ENCODE results near the gene KIAA1217.
"Not testable (repeated sequence)": the region's sequence is repeated elsewhere in the genome, so short reads cannot be mapped to it uniquely, and the experiment has no call there.

The KIAA1217 gene

DNA sequence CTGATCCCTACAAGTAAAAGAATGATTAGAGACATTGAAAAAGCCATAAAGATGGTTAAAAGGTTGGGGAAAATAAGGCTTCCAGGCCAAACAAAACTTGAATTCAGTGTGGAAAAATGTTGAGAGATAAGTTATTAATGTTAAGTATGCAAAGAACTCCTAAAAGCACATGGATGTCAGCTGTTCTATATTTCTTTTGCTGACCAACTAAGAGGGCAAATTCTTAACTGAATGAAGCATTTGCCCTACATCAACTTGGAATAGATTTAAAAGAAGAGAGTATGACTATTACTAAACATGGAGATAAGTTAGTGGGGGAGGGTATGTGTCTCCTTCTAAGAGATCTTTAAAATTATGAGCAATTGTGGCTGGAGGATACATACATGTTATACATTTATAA is 124.8 kb downstream of the KIAA1217 start:
- no peak overlapping the region for H2AFZ ChIP-seq (ENCODE audit: low read depth, low read length)
- DNase-seq (no peak), ATAC-seq (ENCODE audit: insufficient read depth, low read depth) (no peak)
- H3K27ac ChIP-seq (ENCODE audit: low read length), result no peak overlapping the region
- no peaks in the 10 kb centered on the region for H3K79me2 ChIP-seq (ENCODE audit: insufficient read depth, low read length)
- no peaks in the 10 kb centered on the region for H3K36me3 ChIP-seq (ENCODE audit: insufficient read depth, low read length)
- TF ChIP-seq, protein P1, sequence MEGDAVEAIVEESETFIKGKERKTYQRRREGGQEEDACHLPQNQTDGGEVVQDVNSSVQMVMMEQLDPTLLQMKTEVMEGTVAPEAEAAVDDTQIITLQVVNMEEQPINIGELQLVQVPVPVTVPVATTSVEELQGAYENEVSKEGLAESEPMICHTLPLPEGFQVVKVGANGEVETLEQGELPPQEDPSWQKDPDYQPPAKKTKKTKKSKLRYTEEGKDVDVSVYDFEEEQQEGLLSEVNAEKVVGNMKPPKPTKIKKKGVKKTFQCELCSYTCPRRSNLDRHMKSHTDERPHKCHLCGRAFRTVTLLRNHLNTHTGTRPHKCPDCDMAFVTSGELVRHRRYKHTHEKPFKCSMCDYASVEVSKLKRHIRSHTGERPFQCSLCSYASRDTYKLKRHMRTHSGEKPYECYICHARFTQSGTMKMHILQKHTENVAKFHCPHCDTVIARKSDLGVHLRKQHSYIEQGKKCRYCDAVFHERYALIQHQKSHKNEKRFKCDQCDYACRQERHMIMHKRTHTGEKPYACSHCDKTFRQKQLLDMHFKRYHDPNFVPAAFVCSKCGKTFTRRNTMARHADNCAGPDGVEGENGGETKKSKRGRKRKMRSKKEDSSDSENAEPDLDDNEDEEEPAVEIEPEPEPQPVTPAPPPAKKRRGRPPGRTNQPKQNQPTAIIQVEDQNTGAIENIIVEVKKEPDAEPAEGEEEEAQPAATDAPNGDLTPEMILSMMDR (IDR thresholded peaks at IDR 0.05; ENCODE audit: borderline replicate concordance, extremely low read depth, low read length, poor library complexity, severe bottlenecking), result no peak
- no peak for TF ChIP-seq EZH2 (IDR thresholded peaks at IDR 0.05; ENCODE audit: borderline replicate concordance, low read depth, low read length, severe bottlenecking)
- H3K27me3 ChIP-seq (ENCODE audit: insufficient read depth, low read length, poor library complexity), result no peaks in the 10 kb centered on the region
- no peaks in the 10 kb centered on the region for H3K4me1 ChIP-seq (ENCODE audit: insufficient read depth, low read length)
- no peaks in the 10 kb centered on the region for H4K20me1 ChIP-seq (ENCODE audit: insufficient read depth, low read length)
- H3K9ac ChIP-seq (ENCODE audit: low read depth, low read length), result no peak overlapping the region
- H3K9me3 ChIP-seq (ENCODE audit: insufficient read depth, low read length, severe bottlenecking), result no peaks in the 10 kb centered on the region
- no peak overlapping the region for H3K4me3 ChIP-seq (ENCODE audit: low read depth in 1 of 2, low read length in 2 of 2)
- no peak overlapping the region for H3K4me2 ChIP-seq (ENCODE audit: insufficient read depth, low read length)

DNA sequence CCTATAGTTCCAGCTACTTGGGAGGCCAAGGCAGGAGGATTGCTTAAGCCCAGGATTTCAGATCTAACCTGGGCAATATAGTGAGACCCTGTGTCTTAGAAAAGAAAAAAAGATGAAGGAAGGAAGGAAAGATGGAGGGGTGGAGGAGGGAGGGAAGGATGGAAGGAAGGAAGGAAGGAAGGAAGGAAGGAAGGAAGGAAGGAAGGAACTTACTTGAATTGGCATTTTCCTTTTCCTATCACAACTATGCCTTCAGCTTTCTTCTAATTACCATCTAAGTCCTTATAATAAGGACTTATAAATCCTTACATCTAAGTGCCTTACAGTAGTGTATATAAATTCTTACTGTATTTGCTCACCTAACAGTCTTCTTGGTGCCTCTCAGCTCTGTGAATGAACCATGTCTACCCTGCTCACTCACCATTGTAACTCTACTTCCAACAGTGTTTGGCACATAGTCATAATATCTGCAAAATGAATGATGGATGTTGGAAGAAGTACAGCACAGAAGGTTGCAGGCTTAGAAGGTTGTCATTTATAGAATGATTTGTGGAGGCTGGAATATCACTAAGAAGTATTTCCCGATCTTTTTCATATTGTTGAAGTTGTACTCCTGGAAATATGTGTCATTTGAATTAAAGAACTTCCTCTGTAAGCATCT is 125.5 kb downstream of the KIAA1217 start:
- Histone ChIP-seq H3K4me1 (ENCODE audit: insufficient read depth, low read length) (no peaks in the 10 kb centered on the region), H3K79me2 (ENCODE audit: insufficient read depth, low read length) (no peaks in the 10 kb centered on the region), H3K4me2 (ENCODE audit: insufficient read depth, low read length) (no peak overlapping the region), H3K27ac (ENCODE audit: low read length) (no peak overlapping the region), H3K9me3 (ENCODE audit: insufficient read depth, low read length, severe bottlenecking) (no peaks in the 10 kb centered on the region), H3K36me3 (ENCODE audit: insufficient read depth, low read length) (no peaks in the 10 kb centered on the region), H4K20me1 (ENCODE audit: insufficient read depth, low read length) (no peaks in the 10 kb centered on the region), H2AFZ (ENCODE audit: low read depth, low read length) (no peak overlapping the region), H3K27me3 (ENCODE audit: insufficient read depth, low read length, poor library complexity) (no peaks in the 10 kb centered on the region), H3K9ac (ENCODE audit: low read depth, low read length) (no peak overlapping the region), H3K4me3 (ENCODE audit: low read depth in 1 of 2, low read length in 2 of 2) (no peak overlapping the region)
- ATAC-seq (ENCODE audit: insufficient read depth, low read depth), result no peak
- DNase-seq, result no peak
- no peak for TF ChIP-seq EZH2 (IDR thresholded peaks at IDR 0.05; ENCODE audit: borderline replicate concordance, low read depth, low read length, severe bottlenecking)

DNA sequence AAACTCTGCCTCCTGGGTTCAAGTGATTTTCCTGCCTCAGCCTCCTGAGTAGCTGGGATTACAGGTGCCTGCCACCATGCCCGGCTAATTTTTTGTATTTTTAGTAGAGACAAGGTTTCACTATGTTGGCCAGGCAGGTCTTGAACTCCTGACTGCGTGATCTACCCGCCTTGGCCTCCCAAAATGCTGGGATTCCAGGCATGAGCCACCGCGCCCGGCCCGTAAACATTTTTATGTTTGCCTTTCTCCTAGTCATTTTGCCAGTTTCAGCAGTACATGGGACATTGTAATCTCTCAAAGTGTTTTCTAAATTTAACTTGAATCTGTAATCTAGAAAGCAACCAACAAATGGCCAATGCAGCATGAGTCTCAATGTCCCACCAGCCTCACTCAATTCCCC is 128.8 kb downstream of the KIAA1217 start:
- H3K36me3 ChIP-seq (ENCODE audit: insufficient read depth, low read length); H3K4me1 ChIP-seq (ENCODE audit: insufficient read depth, low read length); H3K4me3 ChIP-seq (ENCODE audit: low read depth in 1 of 2, low read length in 2 of 2); H3K9me3 ChIP-seq (ENCODE audit: insufficient read depth, low read length, severe bottlenecking); ATAC-seq (ENCODE audit: insufficient read depth, low read depth); H3K27me3 ChIP-seq (ENCODE audit: insufficient read depth, low read length, poor library complexity); H3K27ac ChIP-seq (ENCODE audit: low read length); H3K4me2 ChIP-seq (ENCODE audit: insufficient read depth, low read length); H4K20me1 ChIP-seq (ENCODE audit: insufficient read depth, low read length); H3K79me2 ChIP-seq (ENCODE audit: insufficient read depth, low read length); H3K9ac ChIP-seq (ENCODE audit: low read depth, low read length); H2AFZ ChIP-seq (ENCODE audit: low read depth, low read length); DNase-seq: not testable (repeated sequence)

GRCh38 chr10:24339387-24339786 is 130.4 kb downstream of the KIAA1217 start:
- Histone ChIP-seq H3K27me3 (ENCODE audit: insufficient read depth, low read length, poor library complexity) (no peaks in the 10 kb centered on the region), H3K9me3 (ENCODE audit: insufficient read depth, low read length, severe bottlenecking) (no peaks in the 10 kb centered on the region), H3K4me3 (ENCODE audit: low read depth in 1 of 2, low read length in 2 of 2) (no peak overlapping the region), H3K4me2 (ENCODE audit: insufficient read depth, low read length) (no peak overlapping the region), H4K20me1 (ENCODE audit: insufficient read depth, low read length) (no peaks in the 10 kb centered on the region), H3K9ac (ENCODE audit: low read depth, low read length) (no peak overlapping the region), H3K36me3 (ENCODE audit: insufficient read depth, low read length) (no peaks in the 10 kb centered on the region), H2AFZ (ENCODE audit: low read depth, low read length) (no peak overlapping the region), H3K27ac (ENCODE audit: low read length) (no peak overlapping the region), H3K4me1 (ENCODE audit: insufficient read depth, low read length) (peaks cover 21% of the 10 kb centered on the region), H3K79me2 (ENCODE audit: insufficient read depth, low read length) (no peaks in the 10 kb centered on the region)
- ATAC-seq (ENCODE audit: insufficient read depth, low read depth) (no peak), DNase-seq (no peak)
- TF ChIP-seq EZH2 (IDR thresholded peaks at IDR 0.05; ENCODE audit: borderline replicate concordance, low read depth, low read length, severe bottlenecking), result no peak
- TF ChIP-seq, protein P1 (IDR thresholded peaks at IDR 0.05; ENCODE audit: borderline replicate concordance, extremely low read depth, low read length, poor library complexity, severe bottlenecking), result no peak
